Measurements from ENCODE around the gene PSTPIP2. TPM values are rescaled to one million over a fixed set of nuclear protein-coding genes. Genes with fewer than 3 reads are reported as not detected.

PSTPIP2 gene
- total RNA-seq, 1 donor from 2014 or later = 1.7 TPM

DNA sequence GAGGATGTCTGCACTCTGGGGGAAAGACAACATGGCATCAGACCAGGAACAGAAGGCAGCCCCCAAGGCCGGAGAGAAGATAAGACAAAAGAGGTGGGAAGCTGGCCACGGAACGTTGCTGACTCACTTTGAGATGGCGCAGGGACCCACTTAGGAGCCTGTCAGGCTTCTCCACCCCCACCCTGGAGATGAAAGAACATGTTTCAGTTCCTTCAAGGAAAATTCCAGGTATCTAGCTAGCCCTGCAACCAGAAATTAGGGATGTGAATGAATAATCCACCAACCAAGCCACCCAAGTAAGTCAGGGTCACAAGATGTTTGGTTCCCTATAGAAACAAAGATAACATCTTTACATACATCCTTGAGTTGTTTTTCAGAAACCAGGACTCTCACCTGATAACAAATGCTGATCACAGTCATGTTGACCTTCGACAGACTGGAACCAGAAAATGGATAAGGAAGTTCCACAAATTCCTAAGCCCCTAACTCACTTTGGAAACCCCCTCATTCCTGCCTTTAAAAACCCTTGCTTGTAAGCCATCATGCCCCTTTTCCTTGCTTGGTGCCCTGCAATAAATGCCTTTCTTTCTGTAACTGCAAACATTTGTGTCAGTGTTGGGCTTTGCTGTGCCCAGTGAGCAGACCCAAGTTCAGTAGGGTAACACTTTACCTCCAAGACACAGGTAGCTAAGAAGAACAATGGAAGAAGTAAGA, 31.9 kb downstream of the PSTPIP2 start:
- no peak for DNase-seq (ENCODE audit: low read depth)

DNA sequence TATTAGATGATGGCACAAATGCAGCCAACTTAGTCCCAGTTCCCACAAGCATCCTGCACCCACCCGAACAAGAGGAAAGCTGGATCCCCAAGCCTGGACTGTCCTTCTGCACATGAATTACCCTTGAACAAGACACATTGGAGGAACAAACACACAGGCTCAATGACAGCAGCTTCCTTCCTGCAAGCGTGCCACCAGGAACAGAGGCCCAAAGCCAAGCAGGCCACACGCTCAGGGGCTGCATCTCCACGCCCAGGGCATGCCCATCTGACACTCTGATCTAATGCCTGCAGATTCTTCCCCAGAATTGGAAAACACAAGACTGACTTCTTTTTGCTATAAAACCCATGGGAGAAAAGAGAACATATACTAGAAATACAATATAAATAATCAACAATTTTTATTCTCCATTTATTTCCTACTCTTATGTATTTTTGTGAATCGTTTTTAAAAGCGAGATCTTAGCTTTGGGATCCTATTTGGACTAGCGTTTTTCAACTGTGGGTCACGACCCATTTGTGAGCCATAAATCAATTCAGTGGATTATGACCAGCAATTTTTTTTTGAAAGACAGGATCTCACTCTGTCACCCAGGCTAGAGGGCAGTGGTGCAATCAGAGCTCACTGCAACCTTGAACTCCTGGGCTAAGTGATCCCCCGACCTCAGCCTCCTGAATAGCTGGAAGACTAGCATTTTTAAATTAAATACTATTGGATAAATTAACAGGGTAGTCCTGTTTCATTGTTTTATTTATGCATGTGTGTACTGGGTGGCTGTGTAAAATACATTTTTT, 34.4 kb downstream of the PSTPIP2 start:
- DNase-seq (ENCODE audit: low read depth) = no peak

DNA sequence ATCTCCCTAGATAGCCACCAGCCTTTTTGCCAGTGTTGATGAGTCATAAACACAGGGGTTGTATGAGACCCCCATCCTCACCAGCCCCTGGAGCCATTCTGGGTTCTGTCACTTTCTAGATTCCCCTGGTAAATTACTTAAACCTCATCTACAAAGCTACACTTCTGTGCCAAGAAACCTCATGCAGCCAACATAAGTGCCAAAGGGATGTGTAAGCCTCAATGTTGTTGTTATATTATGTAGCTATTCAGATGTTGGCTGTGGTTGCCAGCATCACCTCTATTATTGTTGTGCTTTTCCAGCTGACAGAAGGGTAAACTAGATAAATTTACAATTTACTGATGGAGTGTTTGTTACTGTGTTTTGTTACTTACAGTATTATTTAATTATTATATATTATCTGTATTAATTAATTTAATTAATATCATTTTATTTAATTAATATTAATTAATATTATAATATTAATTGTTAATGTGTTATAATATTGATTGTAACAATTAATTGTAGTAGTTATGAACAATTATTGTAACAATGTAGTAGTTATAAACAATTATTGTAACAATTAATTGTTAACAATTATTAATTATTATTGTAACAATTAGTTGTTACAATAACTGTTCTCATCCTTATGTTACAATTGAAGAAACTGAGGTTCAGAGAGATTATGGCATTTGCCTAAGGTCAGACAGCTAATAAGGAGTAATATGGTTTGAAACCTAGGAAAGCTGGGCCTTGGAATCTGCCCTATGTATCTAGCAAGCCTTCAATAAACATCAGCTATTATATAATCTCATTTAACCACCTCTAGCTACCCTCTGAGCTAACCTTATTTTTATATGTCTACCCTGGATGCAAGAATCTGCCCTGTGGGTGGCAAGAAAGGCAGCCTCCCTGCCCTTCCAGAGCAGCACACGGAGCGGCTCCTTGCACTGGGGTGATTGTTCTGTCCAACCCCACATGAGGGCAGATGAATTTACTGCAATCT, 36.1 kb downstream of the PSTPIP2 start:
- no peak for DNase-seq (ENCODE audit: low read depth)

DNA sequence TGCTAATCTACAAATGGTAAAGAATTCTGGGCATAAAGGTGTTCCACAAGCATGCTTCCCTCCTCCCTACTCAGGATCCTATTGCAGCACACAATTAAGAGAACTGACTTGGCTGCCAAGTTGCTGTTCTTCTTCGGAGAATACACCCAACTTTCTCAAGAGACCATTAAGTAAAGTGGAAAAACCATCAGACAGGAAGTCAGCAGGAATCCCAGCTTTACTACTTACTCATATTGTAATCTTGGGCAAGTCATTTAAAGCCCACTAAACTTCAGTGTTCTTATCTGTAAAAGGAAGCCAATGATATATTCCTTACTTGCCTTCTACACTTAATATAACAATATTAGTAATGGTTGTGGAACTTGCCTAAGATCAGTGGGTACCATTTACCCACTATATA, 37.8 kb downstream of the PSTPIP2 start:
- no peak for DNase-seq (ENCODE audit: low read depth)

DNA sequence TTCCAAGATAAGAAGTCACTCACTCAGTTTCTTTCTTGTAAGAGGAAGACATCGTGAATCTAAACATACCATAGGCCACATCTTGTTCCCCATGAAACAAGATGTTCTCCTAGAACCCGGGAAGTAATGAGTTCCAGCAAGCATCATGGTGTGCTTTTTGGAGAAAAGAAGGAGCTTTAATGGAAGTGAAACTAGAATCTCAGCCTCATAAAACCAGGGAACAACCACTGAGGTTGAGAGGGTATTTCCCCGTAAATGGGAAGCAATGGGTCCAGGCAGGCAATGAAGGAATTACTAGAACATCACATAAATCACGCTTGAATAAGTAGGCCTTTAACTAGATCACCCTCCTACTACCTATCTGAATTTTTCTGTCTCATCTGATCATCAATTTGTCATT, 40.3 kb downstream of the PSTPIP2 start:
- DNase-seq (ENCODE audit: low read depth) = no peak

DNA sequence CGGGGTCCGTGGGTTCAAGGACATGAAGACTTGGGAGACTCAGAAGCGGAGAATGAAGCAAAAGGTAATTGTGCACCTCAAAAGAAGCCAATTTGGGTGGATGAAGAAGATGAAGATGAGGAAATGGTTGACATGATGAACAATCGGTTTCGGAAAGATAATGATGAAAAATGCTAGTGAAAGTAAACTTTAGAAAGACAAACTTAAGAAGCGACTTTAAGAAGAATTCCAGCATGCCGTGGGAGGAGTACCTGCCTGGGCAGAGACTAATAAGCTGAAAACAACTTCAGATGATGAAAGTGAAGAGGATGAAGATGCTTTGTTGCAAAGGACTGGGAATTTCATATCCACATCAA, 43.5 kb downstream of the PSTPIP2 start:
- no peak for DNase-seq (ENCODE audit: low read depth)

DNA sequence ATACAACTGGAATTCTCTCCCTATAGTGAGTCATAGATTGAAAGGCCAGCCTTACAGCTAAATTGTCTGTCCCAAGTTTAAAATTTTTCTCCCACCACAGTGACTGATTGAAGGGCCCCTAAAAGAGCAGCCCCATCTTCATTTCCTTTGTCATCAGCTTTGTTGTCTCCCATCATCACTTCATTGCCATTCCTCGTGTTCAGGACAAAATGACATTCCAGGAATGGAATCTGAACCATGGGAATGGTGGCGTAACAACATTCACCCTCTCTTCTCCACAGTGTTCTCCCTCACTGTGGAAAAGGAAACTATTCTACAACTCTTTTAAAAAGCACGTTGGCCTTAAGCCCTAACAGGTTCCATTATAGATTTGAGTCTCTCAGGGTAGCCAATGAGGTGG, 52.1 kb downstream of the PSTPIP2 start:
- DNase-seq (ENCODE audit: low read depth) = no peak

DNA sequence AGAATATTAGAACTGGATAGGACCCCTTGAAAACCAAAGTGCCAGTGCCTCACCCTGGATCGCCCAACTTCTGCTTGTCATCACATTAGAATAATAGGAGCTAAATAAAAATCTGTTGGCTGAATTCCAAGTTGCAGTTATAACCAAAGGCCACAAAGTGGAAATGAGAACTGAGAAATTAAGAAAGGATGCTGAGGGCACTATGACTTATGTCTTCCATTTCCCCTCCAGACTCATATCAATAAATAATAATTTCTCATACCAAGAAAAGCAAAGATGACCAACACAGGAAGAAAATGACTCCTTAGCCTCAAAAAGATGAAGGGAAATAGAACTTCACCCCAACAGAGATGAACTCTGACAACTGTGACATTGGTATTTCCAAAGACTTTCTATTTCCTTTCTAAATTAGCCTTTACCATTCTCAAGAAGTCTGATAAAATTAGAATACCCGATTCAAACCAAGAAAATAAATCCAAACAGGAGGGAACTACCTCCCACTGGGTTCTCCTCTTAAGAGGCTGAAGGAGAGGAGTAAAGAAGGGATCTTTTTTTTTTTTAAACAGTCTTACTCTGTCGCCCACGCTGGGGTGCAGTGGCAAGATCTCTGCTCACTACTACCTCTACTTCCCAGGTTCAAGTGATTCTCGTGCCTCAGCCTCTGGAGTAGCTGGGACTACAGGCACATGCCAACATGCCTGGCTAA, 58.4 kb downstream of the PSTPIP2 start:
- peak; percentile 12 for DNase-seq (ENCODE audit: low read depth)

DNA sequence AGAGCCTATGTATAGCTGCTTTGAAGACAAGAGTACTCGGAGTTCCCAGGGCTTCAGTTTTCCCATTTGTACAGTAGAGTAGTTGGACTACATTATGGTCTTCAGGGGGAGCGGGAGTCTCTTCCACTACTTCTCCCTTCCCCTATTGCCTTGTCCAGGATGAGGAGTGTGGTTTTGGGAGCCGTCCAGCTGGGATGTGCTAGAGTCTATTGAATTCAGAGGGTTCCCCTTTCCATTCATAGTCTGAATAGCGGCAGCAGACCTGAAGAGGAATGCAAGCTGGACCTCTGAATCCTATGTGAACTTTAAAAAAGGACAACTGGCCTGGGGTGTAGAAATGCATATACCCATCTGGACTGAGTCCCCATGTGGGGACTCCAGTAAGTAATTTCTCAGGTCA, 61.4 kb downstream of the PSTPIP2 start:
- no peak for DNase-seq (ENCODE audit: low read depth)

DNA sequence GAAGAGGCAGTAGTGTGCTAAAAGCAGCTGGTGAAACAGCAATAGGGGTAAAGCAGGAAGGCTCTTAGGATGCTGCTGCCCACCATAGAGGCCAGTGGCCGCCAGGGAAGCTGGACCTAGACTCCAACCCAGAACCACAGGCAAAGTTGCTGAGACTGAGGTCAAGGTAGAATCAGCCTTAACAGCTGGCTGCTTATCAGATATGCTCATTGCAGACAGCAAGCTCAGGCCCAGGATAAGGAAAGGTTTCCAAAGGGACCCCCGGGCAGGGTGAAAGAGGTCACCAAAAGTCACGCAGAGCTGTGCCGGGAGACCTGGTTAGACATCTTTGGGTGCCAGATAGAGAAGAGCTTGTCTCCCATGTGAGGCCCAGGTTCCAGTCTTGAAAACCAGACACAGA, 62.0 kb downstream of the PSTPIP2 start:
- DNase-seq (ENCODE audit: low read depth) = no peak

DNA sequence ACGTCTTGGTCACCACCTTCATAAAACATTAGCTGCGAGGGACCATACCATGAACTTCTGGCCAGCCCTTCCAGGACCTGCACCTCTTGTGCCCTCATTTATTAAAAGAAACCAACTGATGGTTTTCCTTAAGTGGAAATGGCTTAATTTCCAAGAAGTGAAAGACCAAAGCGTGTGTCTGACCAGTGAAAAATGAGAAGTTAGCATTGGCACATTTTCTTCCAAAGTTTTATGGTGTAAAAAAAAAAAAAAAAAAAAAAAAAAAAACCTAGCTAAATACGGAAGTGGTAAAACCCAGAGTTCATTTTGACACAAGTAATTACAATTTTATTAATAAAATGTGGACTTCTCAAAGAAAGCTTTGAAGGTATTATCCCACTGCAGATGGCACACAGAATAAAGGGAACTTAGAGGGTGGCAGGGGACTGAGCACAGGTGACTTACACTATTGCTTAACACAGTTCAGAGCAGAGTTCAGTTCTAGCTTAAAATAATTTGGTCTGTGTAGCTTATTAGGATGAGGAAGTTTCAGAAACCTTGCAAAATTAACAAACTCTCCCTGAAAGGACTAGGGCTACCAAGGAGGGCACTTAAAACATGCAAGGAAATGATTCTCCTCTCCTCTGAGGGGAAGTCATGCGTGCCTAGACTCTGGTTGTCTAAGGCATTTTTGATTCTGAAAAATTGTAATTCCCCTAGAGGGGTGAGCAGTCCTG, 62.8 kb downstream of the PSTPIP2 start:
- no peak for DNase-seq (ENCODE audit: low read depth)

DNA sequence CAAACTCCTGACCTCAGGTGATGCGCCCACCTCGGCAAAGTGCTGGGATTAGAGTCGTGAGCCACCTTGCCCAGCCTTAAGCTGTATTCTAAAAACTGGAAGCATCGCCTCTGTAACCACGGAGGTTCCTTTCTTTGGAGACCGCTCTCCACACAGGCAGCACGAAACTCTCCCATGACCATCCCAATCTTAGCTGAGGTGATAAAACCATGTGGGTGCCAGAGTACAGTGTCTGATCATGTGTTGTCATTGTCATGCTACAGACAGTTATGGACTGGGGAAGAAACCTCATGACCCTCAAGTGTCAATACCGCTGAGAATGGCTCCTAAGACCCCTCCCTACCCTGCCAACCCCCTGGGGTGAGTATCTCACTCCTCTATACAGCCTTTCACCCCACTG, 63.5 kb downstream of the PSTPIP2 start:
- DNase-seq (ENCODE audit: low read depth) = no peak

DNA sequence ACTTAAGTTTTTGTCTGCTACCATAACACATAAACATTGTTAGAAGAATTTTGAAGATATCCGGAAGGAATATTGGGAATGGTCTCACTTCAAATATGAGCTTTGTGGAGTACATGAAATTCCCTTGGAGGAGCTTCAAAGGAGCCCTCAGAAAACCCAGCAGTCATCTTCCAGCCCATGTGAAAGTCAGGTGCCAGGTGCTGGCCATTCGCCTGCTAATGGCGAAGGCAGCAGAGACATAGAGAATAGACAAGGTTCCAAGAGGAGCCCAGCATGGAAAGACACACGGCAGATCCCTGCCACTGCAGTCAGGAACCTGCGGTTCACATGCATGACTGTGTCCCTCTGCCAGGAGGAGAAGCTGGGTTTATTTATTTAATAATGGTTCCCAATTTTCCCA, 64.9 kb downstream of the PSTPIP2 start:
- DNase-seq (ENCODE audit: low read depth) = no peak

DNA sequence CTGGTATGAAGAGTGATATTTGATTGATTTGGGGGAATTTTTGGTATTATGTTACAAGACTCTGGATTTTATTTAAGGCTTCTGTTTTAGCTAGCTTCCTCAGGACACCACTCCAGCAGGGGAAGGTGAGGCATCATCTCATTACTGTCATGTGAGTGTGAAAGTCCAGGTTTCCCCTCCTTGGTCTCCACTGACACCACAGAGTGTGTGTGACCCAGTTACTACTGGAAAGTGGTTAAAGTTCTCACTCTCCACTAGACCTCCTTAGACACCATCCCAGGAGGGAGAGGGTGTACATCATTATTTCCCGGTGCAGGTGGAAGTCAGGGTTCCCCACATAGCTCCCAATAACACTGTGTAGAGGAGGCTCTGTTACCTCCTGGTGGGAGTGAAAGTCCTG, 69.1 kb downstream of the PSTPIP2 start:
- no peak for DNase-seq (ENCODE audit: low read depth)

DNA sequence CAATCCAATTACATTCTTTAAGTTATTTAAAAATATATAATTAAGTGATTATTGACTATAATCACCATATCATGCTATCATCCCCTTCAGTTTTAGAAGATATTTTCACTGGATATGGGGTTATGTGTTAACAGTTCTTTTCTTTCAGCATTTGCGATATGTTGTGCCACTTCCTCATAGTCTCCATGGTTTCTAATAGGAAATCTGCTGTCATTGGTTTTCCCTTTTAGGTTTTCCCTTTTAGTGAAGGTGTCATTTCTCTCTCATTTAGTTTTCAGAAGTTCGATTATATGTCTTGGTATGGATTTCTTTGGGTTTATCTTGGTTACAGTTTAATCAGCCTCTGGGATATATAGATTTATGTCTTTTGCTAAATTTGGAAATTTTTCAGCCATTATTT, 70.2 kb downstream of the PSTPIP2 start:
- no peak for DNase-seq (ENCODE audit: low read depth)

DNA sequence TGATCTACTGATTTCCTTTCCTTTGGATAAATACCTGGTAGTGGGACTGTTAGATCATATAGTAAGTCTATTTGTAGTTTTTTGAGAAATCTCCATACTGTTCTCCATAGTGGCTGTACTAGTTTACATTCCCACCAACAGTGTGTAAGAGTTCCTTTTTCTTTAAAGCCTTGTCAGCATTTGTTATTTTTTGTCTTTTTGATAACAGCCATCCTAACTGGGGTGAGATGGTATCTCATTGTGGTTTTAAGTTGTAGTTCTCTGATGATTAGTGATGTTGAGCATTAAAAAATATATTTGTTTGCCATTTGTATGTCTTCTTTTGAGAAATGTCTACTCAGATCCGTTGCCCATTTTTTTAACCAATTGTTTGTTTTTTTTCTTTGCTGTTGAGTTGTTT, 71.0 kb downstream of the PSTPIP2 start:
- DNase-seq (ENCODE audit: low read depth) = no peak

DNA sequence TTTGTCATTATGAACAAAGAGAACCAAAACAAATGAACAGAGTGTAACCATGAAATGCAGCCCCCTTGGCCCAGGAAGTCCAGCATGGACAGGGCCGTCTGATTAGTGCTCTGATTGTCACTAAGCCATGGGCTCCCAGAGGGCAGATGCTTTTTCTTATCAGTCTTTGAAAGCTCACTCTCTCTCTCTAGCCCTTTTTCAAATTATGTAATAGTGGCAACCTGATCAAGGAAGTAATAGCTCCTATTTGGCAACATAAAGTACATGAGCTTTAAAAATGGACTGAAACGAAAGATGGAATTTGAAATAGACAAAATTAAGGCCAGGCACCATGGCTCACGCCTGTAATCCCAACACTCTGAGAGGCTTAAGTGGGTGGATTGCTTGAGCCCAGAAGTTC, 72.5 kb downstream of the PSTPIP2 start:
- DNase-seq (ENCODE audit: low read depth) = no peak

DNA sequence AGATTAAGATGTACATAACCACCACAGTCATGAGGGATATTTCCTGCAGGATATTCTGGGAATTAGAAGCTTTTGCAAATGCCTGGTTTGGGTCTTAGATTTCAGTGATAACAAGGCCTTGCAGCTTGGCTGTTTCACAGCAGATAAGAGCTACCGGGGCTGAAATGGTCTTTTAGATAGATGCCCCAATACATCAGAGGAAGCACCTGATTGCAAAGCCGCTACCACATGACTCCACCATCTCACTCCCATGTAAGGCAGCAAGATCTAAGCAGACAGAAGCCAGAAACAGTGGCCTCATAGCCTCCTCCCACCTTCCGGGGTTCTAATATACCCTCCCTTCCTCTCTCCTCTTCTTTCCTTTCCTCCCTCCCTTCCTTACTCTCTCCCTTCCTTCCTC, 73.8 kb downstream of the PSTPIP2 start:
- no peak for DNase-seq (ENCODE audit: low read depth)

DNA sequence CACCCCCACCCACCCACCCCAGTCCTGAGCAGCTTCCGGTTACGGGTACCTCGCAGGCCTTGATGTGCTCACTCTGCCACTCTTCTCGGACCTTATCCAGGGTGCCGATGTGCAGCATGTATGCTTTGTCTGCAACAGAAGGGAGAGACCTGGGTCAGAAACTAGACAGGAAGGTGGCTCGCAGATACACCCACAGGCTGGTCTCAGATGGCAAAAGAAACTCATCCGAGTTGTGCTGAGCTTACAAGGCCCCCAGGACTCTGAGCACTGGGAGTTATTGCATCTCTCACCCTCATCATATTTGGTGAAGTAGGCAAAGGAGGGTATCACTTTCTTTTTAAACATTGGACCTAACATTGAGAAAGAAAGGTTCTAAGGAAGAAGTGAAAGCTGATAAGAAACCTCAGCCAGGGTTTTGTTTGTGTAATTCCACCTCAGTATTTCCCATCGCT, 74.3 kb downstream of the PSTPIP2 start:
- no peak for DNase-seq (ENCODE audit: low read depth)

DNA sequence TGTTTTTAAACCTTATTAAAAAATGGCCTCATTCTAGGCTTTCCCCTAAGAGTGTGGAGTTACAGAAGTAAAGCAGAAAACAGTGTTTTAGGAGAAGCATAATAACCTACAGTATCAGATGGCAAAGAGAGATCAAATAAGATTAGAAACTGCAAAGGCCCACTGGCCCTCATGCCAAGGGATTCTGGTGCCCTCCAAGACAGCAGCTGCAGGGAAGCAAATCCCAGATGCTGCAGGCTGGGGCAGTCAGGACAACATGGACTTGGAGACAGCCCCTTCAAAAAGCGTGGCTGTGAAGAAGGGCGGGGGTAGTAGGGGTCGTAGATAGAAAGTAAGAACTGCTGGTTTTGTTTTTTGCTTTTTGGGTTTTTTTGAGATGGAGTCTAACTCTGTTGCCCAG, 76.6 kb downstream of the PSTPIP2 start:
- peak; percentile 52 for DNase-seq (ENCODE audit: low read depth)
